Lower lobe of right lung (tissue), 2 donors: ENCODE data around the gene TTC34. TPM values are rescaled to one million over a fixed set of nuclear protein-coding genes. Genes with fewer than 3 reads are reported as not detected.

Source experiments
- ATAC-seq, 2 donors: fragments of 200-7000 bp; cut with Tn5 transposase; one replicate each; pipeline ENCODE4 v1.9.1; 2020 to 2022; ENCODE audit warnings: mild to moderate bottlenecking in 2 of 2, moderate library complexity in 2 of 2
- DNase-seq: peaks from one replicate; pipeline ENCODE4 v3.0.0-alpha.2; 2020
- H3K27ac ChIP-seq: fragments of 200-600 bp; one replicate; pipeline ENCODE4 v1.8.0; 2022
- H3K27me3 ChIP-seq: fragments of 200-600 bp; one replicate; pipeline ENCODE4 v1.8.0; 2022; ENCODE audit warnings: low read depth
- H3K36me3 ChIP-seq: fragments of 200-600 bp; one replicate; pipeline ENCODE4 v1.8.0; 2022; ENCODE audit warnings: mild to moderate bottlenecking
- H3K4me1 ChIP-seq: fragments of 200-600 bp; one replicate; pipeline ENCODE4 v1.8.0; 2022
- H3K4me3 ChIP-seq: fragments of 200-600 bp; one replicate; pipeline ENCODE4 v1.8.0; 2022; ENCODE audit warnings: mild to moderate bottlenecking
- H3K9me3 ChIP-seq: fragments of 200-600 bp; one replicate; pipeline ENCODE4 v1.8.0; 2022
- CTCF ChIP-seq: fragments of 200-600 bp; IDR thresholded peaks from one replicate; pipeline ENCODE4 v1.8.0; 2022; ENCODE audit warnings: antibody characterized with exemption, mild to moderate bottlenecking
- intact Hi-C: fragments of 100-400 bp; cut with DNase I; formaldehyde crosslinking; loops from one replicate; pipeline ENCODE4 v1.11.0; 2022
- total RNA-seq: library from RNA; stranded (reverse); fragmentation: NEBNext Ultra II Directional; extraction: Animal tissue kit (Norgen Biotek cat#: 25700); gene quantifications from one replicate; pipeline ENCODE4 v1.2.1, GENCODE V29; 2021
- donor health status: DM: no; HTN: yes; CAD: no; lungs with severe emphysema.

The TTC34 gene
- total RNA-seq, 1 donor from 2014 or later, result 2.6 TPM

GRCh38 chr1:2595261-2595811 lies 206.2 kb downstream of the TTC34 start:
- Histone ChIP-seq H3K4me1 (peaks cover 21% of the 10 kb centered on the region), H3K27ac (no peak overlapping the region), H3K36me3 (no peaks in the 10 kb centered on the region), H3K9me3 (no peaks in the 10 kb centered on the region), H3K27me3 (no peaks in the 10 kb centered on the region), H3K4me3 (no peak overlapping the region)
- peak; percentile 43 for DNase-seq
- no peak for TF ChIP-seq CTCF
- intact Hi-C loops, result no loop called here
- ATAC-seq, result peak in 1 of 2 donors; percentile 6

GRCh38 chr1:2594641-2595131 lies 206.8 kb downstream of the TTC34 start:
- Histone ChIP-seq H3K4me3 (peak overlapping the region; percentile 43), H3K36me3 (no peaks in the 10 kb centered on the region), H3K4me1 (peaks cover 21% of the 10 kb centered on the region), H3K9me3 (no peaks in the 10 kb centered on the region), H3K27ac (peak overlapping the region; percentile 24), H3K27me3 (no peaks in the 10 kb centered on the region)
- no peak for TF ChIP-seq CTCF
- no peak for ATAC-seq
- intact Hi-C loops, result no loop called here
- no peak for DNase-seq

- Histone ChIP-seq H3K4me1 (peaks cover 21% of the 10 kb centered on the region), H3K27me3 (no peaks in the 10 kb centered on the region), H3K27ac (peak overlapping the region; percentile 24), H3K9me3 (no peaks in the 10 kb centered on the region), H3K36me3 (peaks cover 3% of the 10 kb centered on the region), H3K4me3 (peak overlapping the region; percentile 43)
- TF ChIP-seq CTCF, result no peak
- ATAC-seq (peak; percentile 6 to 40), DNase-seq (peak; percentile 79)
- intact Hi-C loops, result no loop called here
These were observed 207.4 kb downstream of the TTC34 start for GRCh38 chr1:2594001-2594640.

GRCh38 chr1:2593251-2593878 lies 208.1 kb downstream of the TTC34 start:
- Histone ChIP-seq H3K27ac (peak overlapping the region; percentile 24), H3K27me3 (no peaks in the 10 kb centered on the region), H3K36me3 (peaks cover 3% of the 10 kb centered on the region), H3K9me3 (no peaks in the 10 kb centered on the region), H3K4me3 (peak overlapping the region; percentile 43), H3K4me1 (peaks cover 21% of the 10 kb centered on the region)
- ATAC-seq (no peak), DNase-seq (peak; percentile 42)
- intact Hi-C loops, result no loop called here
- no peak for TF ChIP-seq CTCF

GRCh38 chr1:2592672-2593071 lies 208.8 kb downstream of the TTC34 start:
- peak overlapping the region; percentile 24 for H3K27ac ChIP-seq
- TF ChIP-seq CTCF, result no peak

More at GRCh38 chr1:2592672-2593071, 208.8 kb downstream of the TTC34 start:
- ATAC-seq (no peak), DNase-seq (peak; percentile 46)
- Histone ChIP-seq H3K27me3 (no peaks in the 10 kb centered on the region), H3K9me3 (no peaks in the 10 kb centered on the region), H3K4me1 (peaks cover 26% of the 10 kb centered on the region), H3K4me3 (peak overlapping the region; percentile 43), H3K36me3 (peaks cover 3% of the 10 kb centered on the region)
- intact Hi-C loops, result no loop called here
